GOT3 (cell line): ENCODE results near the gene COQ3.

ENCODE experiments used
- DNase-seq: peaks from one replicate; lab custom pipeline; 2025; ENCODE audit warnings: mixed read lengths; lab: John Stamatoyannopoulos, UW

Gene COQ3

DNA sequence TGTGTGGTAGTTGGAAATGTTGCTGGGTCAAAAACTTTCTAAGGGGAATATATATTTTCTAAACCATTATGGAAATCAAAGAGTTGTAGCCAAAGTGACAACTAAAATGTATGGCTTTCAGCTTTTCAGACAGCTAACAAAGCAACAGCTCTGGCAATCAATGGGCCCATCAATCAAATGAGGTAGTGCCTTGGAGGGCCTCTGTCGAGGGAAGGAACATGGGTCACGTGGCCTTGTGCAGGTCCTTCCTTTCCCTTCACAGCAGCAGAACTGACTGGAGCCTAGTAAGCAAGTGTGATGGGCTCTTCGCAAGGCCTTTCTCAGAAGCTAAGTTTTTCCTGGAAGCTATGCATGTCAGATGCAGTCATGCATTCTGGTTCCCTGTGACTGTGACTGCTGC, 62.5 kb downstream of the COQ3 start:
- no peak for DNase-seq

DNA sequence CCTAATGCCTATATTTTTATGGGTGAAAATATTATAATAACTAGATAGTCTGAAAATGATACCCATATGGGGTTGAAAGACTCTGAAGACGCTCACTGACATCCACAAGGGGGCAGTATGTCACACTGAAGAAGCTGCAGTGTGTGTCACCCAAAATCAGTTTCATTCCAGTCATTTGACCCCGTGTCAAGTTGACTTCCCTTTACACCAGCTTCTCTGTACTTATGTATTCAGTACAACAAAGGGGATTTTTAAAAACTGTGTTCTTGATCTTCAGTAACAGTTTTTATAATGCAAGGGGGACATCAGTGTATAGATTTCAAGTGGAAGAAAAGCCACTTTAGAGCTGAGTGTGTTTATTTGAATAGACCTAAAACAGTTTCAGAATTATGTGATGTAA, 63.8 kb downstream of the COQ3 start:
- no peak for DNase-seq

DNA sequence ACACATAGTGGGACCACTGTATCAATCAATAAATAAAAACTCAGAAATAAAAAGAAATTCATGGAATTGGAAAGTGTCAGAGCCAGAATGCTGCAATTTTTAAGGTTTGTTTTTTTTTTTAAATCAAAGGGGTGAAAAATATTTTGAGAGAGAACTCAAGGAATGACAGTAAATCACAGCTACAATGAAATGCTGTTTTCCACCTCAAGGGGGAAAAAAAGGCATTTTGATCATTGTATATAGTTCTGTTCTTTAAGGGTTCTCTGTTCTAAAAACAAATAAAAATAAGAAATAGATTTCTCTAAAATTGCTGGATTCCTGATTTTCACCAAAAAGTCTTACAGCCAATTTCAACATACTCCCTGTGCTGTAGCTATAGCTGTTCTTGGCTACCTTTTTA, 69.0 kb downstream of the COQ3 start:
- DNase-seq: no peak
